ENCODE measurements around the gene ZDHHC5.
"Not testable (repeated sequence)": the region's sequence is repeated elsewhere in the genome, so short reads cannot be mapped to it uniquely, and the experiment has no call there.

ZDHHC5 gene

GRCh38 chr11:57679396-57679795 lies 11.5 kb downstream of the ZDHHC5 start:
- Histone ChIP-seq H3K9me2 (replicated peaks; ENCODE audit: insufficient read depth, low read length) (no peaks in the 10 kb centered on the region), H3K36me3 (replicated peaks; ENCODE audit: insufficient read depth, low read length) (0 out of 2 replicates have a peak, but pooled peaks cover 2% of the 10 kb centered on the region), H3K4me3 (ENCODE audit: low read length) (no peak overlapping the region), H3K9me3 (replicated peaks; ENCODE audit: insufficient read depth, low read length) (no peaks in the 10 kb centered on the region), H3K9ac (ENCODE audit: low read length) (no peak overlapping the region), H2AFZ (ENCODE audit: low read length) (no peak overlapping the region), H3K27ac (ENCODE audit: low read length) (no peak overlapping the region), H3K4me2 (ENCODE audit: low read depth, low read length) (no peak overlapping the region), H3K27me3 (replicated peaks; ENCODE audit: insufficient read depth, low read length) (no peaks in the 10 kb centered on the region), H3F3A (ENCODE audit: insufficient read depth, low read length) (no peaks in the 10 kb centered on the region), H3K4me1 (ENCODE audit: low read length) (no peaks in the 10 kb centered on the region), H3K79me2 (ENCODE audit: low read length) (peaks cover 87% of the 10 kb centered on the region), H4K20me1 (ENCODE audit: insufficient read depth, low read length) (0 out of 2 replicates have a peak, but pooled peaks cover 4% of the 10 kb centered on the region)
- no peak for TF ChIP-seq EZH2 (optimal IDR thresholded peaks at IDR 0.05; ENCODE audit: low read depth, low read length)
- TF ChIP-seq EZH2phosphoT487 (IDR thresholded peaks at IDR 0.05; ENCODE audit: low read length) = no peak
- no peak for TF ChIP-seq CTCF (IDR thresholded peaks at IDR 0.05; ENCODE audit: low read length)
- DNase-seq = no peak

GRCh38 chr11:57680552-57680874 lies 12.6 kb downstream of the ZDHHC5 start:
- Histone ChIP-seq H3K79me2 (ENCODE audit: low read length) (peaks cover 85% of the 10 kb centered on the region), H3K36me3 (replicated peaks; ENCODE audit: insufficient read depth, low read length) (0 out of 2 replicates have a peak, but pooled peaks cover 2% of the 10 kb centered on the region)
- DNase-seq = no peak

GRCh38 chr11:57681168-57681567 lies 13.3 kb downstream of the ZDHHC5 start:
- Histone ChIP-seq H3F3A (ENCODE audit: insufficient read depth, low read length) (no peaks in the 10 kb centered on the region), H3K4me3 (ENCODE audit: low read length) (no peak overlapping the region), H3K9ac (ENCODE audit: low read length) (no peak overlapping the region), H3K36me3 (replicated peaks; ENCODE audit: insufficient read depth, low read length) (0 out of 2 replicates have a peak, but pooled peaks cover 2% of the 10 kb centered on the region), H4K20me1 (ENCODE audit: insufficient read depth, low read length) (no peaks in the 10 kb centered on the region), H3K27ac (ENCODE audit: low read length) (no peak overlapping the region), H3K9me3 (replicated peaks; ENCODE audit: insufficient read depth, low read length) (no peaks in the 10 kb centered on the region), H3K4me1 (ENCODE audit: low read length) (no peaks in the 10 kb centered on the region), H3K27me3 (replicated peaks; ENCODE audit: insufficient read depth, low read length) (no peaks in the 10 kb centered on the region), H3K79me2 (ENCODE audit: low read length) (peaks cover 82% of the 10 kb centered on the region), H2AFZ (ENCODE audit: low read length) (no peak overlapping the region), H3K9me2 (replicated peaks; ENCODE audit: insufficient read depth, low read length) (no peaks in the 10 kb centered on the region), H3K4me2 (ENCODE audit: low read depth, low read length) (no peak overlapping the region)
- TF ChIP-seq CTCF (IDR thresholded peaks at IDR 0.05; ENCODE audit: low read length) = no peak
- no peak for TF ChIP-seq EZH2 (optimal IDR thresholded peaks at IDR 0.05; ENCODE audit: low read depth, low read length)
- no peak for TF ChIP-seq EZH2phosphoT487 (IDR thresholded peaks at IDR 0.05; ENCODE audit: low read length)
- DNase-seq = no peak

More at GRCh38 chr11:57680552-57680874, 12.6 kb downstream of the ZDHHC5 start:
- H3K4me2 ChIP-seq (ENCODE audit: low read depth, low read length) = no peak overlapping the region
- no peak overlapping the region for H3K9ac ChIP-seq (ENCODE audit: low read length)
- H3K4me3 ChIP-seq (ENCODE audit: low read length) = no peak overlapping the region
- no peak overlapping the region for H2AFZ ChIP-seq (ENCODE audit: low read length)
- no peaks in the 10 kb centered on the region for H3K9me3 ChIP-seq (replicated peaks; ENCODE audit: insufficient read depth, low read length)
- no peaks in the 10 kb centered on the region for H3K4me1 ChIP-seq (ENCODE audit: low read length)
- TF ChIP-seq EZH2phosphoT487 (IDR thresholded peaks at IDR 0.05; ENCODE audit: low read length) = no peak
- TF ChIP-seq EZH2 (optimal IDR thresholded peaks at IDR 0.05; ENCODE audit: low read depth, low read length) = no peak
- no peak for TF ChIP-seq CTCF (IDR thresholded peaks at IDR 0.05; ENCODE audit: low read length)
- no peak overlapping the region for H3K27ac ChIP-seq (ENCODE audit: low read length)
- 0 out of 2 replicates have a peak, but pooled peaks cover 4% of the 10 kb centered on the region for H4K20me1 ChIP-seq (ENCODE audit: insufficient read depth, low read length)
- H3K27me3 ChIP-seq (replicated peaks; ENCODE audit: insufficient read depth, low read length) = no peaks in the 10 kb centered on the region
- H3K9me2 ChIP-seq (replicated peaks; ENCODE audit: insufficient read depth, low read length) = no peaks in the 10 kb centered on the region
- H3F3A ChIP-seq (ENCODE audit: insufficient read depth, low read length) = no peaks in the 10 kb centered on the region

GRCh38 chr11:57690474-57690873 lies 22.6 kb downstream of the ZDHHC5 start:
- H3K9me3 ChIP-seq (replicated peaks; ENCODE audit: insufficient read depth, low read length); H3K27me3 ChIP-seq (replicated peaks; ENCODE audit: insufficient read depth, low read length); H3K4me3 ChIP-seq (ENCODE audit: low read length); H3F3A ChIP-seq (ENCODE audit: insufficient read depth, low read length); H3K27ac ChIP-seq (ENCODE audit: low read length); H3K9ac ChIP-seq (ENCODE audit: low read length); H3K9me2 ChIP-seq (replicated peaks; ENCODE audit: insufficient read depth, low read length); H2AFZ ChIP-seq (ENCODE audit: low read length); H3K4me2 ChIP-seq (ENCODE audit: low read depth, low read length); DNase-seq; H4K20me1 ChIP-seq (ENCODE audit: insufficient read depth, low read length); H3K4me1 ChIP-seq (ENCODE audit: low read length): not testable (repeated sequence)
- Histone ChIP-seq H3K36me3 (replicated peaks; ENCODE audit: insufficient read depth, low read length) (peaks cover 11% of the 10 kb centered on the region), H3K79me2 (ENCODE audit: low read length) (peaks cover 27% of the 10 kb centered on the region)

All from MM.1S (cell line).